ENCODE results near the gene TNNI3K. TPM values are rescaled to one million over a fixed set of nuclear protein-coding genes. Genes with fewer than 3 reads are reported as not detected.

TNNI3K gene, protein sequence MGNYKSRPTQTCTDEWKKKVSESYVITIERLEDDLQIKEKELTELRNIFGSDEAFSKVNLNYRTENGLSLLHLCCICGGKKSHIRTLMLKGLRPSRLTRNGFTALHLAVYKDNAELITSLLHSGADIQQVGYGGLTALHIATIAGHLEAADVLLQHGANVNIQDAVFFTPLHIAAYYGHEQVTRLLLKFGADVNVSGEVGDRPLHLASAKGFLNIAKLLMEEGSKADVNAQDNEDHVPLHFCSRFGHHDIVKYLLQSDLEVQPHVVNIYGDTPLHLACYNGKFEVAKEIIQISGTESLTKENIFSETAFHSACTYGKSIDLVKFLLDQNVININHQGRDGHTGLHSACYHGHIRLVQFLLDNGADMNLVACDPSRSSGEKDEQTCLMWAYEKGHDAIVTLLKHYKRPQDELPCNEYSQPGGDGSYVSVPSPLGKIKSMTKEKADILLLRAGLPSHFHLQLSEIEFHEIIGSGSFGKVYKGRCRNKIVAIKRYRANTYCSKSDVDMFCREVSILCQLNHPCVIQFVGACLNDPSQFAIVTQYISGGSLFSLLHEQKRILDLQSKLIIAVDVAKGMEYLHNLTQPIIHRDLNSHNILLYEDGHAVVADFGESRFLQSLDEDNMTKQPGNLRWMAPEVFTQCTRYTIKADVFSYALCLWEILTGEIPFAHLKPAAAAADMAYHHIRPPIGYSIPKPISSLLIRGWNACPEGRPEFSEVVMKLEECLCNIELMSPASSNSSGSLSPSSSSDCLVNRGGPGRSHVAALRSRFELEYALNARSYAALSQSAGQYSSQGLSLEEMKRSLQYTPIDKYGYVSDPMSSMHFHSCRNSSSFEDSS
- total RNA-seq = not detected in 2 replicates
- long read RNA-seq = 0 reads

DNA sequence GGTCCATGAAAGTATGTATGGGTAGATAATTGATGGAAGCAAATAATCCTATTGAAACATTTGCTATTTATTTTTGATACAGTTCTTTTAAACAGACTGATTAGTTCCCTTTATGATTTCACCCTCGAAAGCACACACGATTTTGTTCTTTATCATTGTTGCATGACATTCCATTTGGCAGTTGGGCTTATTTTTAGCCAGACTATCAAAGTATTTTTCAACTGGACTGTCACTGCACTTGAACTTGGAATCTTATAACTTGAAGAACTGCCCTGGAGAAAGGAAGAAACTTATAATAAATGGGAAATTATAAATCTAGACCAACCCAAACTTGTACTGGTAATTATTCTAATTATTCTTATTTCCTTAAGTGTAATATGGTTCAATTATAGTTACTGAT is at the start of gene TNNI3K:
Gene TNNI3K (plus strand): TSS at position 235 of the 400 bp plus-strand sequence. CDS start 65 bp downstream, at position 300.
- no peak for DNase-seq (ENCODE audit: extremely low spot score, unreplicated experiment)
- peaks cover 3% of the 10 kb centered on the region for H3K27me3 Mint-ChIP-seq (ENCODE audit: unreplicated experiment)
- H3K4me1 Mint-ChIP-seq (ENCODE audit: unreplicated experiment) = no peaks in the 10 kb centered on the region
- H3K27ac Mint-ChIP-seq (ENCODE audit: unreplicated experiment) = no peak within 1 kb of the TSS
- H3K36me3 Mint-ChIP-seq (ENCODE audit: unreplicated experiment) = no peaks in the 10 kb centered on the region
- TF ChIP-seq, protein P1, sequence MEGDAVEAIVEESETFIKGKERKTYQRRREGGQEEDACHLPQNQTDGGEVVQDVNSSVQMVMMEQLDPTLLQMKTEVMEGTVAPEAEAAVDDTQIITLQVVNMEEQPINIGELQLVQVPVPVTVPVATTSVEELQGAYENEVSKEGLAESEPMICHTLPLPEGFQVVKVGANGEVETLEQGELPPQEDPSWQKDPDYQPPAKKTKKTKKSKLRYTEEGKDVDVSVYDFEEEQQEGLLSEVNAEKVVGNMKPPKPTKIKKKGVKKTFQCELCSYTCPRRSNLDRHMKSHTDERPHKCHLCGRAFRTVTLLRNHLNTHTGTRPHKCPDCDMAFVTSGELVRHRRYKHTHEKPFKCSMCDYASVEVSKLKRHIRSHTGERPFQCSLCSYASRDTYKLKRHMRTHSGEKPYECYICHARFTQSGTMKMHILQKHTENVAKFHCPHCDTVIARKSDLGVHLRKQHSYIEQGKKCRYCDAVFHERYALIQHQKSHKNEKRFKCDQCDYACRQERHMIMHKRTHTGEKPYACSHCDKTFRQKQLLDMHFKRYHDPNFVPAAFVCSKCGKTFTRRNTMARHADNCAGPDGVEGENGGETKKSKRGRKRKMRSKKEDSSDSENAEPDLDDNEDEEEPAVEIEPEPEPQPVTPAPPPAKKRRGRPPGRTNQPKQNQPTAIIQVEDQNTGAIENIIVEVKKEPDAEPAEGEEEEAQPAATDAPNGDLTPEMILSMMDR (IDR thresholded peaks at IDR 0.05) = no peak
- no peaks in the 10 kb centered on the region for H3K9me3 Mint-ChIP-seq (ENCODE audit: unreplicated experiment)
- H3K4me3 Mint-ChIP-seq (ENCODE audit: unreplicated experiment) = no peak within 1 kb of the TSS

DNA sequence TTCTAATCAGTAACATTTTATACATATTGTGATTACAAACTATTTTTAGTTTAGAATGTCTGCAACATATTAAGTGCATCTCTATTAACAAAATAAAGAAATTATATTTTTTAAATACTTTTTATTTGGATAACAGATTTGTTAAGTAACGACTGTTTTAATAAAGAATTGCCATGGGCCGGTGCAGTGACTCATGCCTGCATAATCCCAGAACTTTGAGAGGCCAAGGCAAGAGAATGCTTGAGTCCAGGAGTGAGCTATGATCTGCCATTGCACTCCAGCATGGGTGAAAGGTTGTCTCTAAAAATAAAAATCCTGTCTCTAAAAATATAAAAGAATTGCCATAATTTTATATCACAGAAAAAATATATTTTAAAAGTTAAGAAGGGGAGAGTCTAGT is 41.3 kb upstream of the TNNI3K start:
- Mint-ChIP-seq H3K4me1 (ENCODE audit: unreplicated experiment) (peaks cover 8% of the 10 kb centered on the region), H3K9me3 (ENCODE audit: unreplicated experiment) (no peaks in the 10 kb centered on the region), H3K4me3 (ENCODE audit: unreplicated experiment) (no peak overlapping the region), H3K27ac (ENCODE audit: unreplicated experiment) (no peak overlapping the region), H3K36me3 (ENCODE audit: unreplicated experiment) (no peaks in the 10 kb centered on the region), H3K27me3 (ENCODE audit: unreplicated experiment) (no peaks in the 10 kb centered on the region)
- DNase-seq (ENCODE audit: extremely low spot score, unreplicated experiment) = no peak
- TF ChIP-seq, protein P1 (IDR thresholded peaks at IDR 0.05) = no peak

DNA sequence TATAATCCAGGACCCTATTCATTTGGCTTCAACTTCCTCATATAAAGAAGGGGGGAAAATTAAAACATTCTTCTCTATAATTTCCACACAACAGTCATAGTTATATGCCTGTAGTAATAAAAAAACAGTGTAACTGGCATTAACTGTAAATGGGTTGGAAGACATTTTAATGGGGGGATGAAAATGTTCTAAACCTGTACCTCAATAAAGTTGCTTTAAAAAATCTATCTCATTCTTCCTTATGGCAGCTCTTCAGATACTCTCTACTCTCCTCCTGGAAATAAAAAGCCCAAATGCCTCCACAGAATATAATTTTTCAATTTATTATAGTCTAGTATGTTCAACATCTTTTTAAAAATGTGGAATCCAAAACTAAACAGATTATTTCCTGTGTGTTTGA is 39.8 kb upstream of the TNNI3K start:
- H3K27ac Mint-ChIP-seq (ENCODE audit: unreplicated experiment) = no peak overlapping the region
- no peaks in the 10 kb centered on the region for H3K27me3 Mint-ChIP-seq (ENCODE audit: unreplicated experiment)
- no peak overlapping the region for H3K4me3 Mint-ChIP-seq (ENCODE audit: unreplicated experiment)
- H3K4me1 Mint-ChIP-seq (ENCODE audit: unreplicated experiment) = peaks cover 13% of the 10 kb centered on the region
- no peaks in the 10 kb centered on the region for H3K9me3 Mint-ChIP-seq (ENCODE audit: unreplicated experiment)
- TF ChIP-seq, protein P1 (IDR thresholded peaks at IDR 0.05) = no peak
- H3K36me3 Mint-ChIP-seq (ENCODE audit: unreplicated experiment) = peaks cover 2% of the 10 kb centered on the region
- DNase-seq (ENCODE audit: extremely low spot score, unreplicated experiment) = no peak

DNA sequence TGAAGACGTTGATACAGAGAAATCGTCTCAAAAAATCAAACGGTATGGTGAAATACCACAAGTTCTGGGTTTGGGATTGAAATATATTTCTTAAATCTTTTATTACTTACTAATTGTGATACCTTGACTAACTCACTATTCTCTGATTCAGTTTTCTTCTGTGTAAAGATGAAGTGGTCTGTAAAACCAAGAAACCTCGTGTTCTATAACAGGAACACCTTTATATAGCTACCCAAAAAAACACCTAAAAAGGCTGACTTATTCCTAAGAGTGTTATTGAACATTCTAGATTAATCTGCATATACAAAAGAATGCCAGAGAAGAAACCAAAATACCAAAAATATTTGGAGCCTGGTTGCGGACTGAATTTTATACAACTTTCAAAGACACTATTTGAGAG is 37.9 kb upstream of the TNNI3K start:
- no peaks in the 10 kb centered on the region for H3K27me3 Mint-ChIP-seq (ENCODE audit: unreplicated experiment)
- H3K27ac Mint-ChIP-seq (ENCODE audit: unreplicated experiment) = peak overlapping the region; percentile 96
- peak overlapping the region; percentile 84 for H3K4me3 Mint-ChIP-seq (ENCODE audit: unreplicated experiment)
- H3K36me3 Mint-ChIP-seq (ENCODE audit: unreplicated experiment) = peaks cover 5% of the 10 kb centered on the region
- DNase-seq (ENCODE audit: extremely low spot score, unreplicated experiment) = no peak
- H3K4me1 Mint-ChIP-seq (ENCODE audit: unreplicated experiment) = peaks cover 13% of the 10 kb centered on the region
- TF ChIP-seq, protein P1 (IDR thresholded peaks at IDR 0.05) = no peak
- no peaks in the 10 kb centered on the region for H3K9me3 Mint-ChIP-seq (ENCODE audit: unreplicated experiment)

Measured in osteocyte (in vitro differentiated cells).